ENCODE measurements around the gene DNMT3B.

Gene DNMT3B

GRCh38 chr20:32819992-32820697, 58.0 kb downstream of the DNMT3B start:
- peak; percentile 41 for DNase-seq (ENCODE audit: low read depth)
- H3K4me3 ChIP-seq (ENCODE audit: low read depth, low read length), result peak overlapping the region; percentile 75
- TF ChIP-seq, protein P1, sequence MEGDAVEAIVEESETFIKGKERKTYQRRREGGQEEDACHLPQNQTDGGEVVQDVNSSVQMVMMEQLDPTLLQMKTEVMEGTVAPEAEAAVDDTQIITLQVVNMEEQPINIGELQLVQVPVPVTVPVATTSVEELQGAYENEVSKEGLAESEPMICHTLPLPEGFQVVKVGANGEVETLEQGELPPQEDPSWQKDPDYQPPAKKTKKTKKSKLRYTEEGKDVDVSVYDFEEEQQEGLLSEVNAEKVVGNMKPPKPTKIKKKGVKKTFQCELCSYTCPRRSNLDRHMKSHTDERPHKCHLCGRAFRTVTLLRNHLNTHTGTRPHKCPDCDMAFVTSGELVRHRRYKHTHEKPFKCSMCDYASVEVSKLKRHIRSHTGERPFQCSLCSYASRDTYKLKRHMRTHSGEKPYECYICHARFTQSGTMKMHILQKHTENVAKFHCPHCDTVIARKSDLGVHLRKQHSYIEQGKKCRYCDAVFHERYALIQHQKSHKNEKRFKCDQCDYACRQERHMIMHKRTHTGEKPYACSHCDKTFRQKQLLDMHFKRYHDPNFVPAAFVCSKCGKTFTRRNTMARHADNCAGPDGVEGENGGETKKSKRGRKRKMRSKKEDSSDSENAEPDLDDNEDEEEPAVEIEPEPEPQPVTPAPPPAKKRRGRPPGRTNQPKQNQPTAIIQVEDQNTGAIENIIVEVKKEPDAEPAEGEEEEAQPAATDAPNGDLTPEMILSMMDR (IDR thresholded peaks at IDR 0.05; ENCODE audit: low read depth, low read length, missing control alignments), result peak; percentile 19

DNA sequence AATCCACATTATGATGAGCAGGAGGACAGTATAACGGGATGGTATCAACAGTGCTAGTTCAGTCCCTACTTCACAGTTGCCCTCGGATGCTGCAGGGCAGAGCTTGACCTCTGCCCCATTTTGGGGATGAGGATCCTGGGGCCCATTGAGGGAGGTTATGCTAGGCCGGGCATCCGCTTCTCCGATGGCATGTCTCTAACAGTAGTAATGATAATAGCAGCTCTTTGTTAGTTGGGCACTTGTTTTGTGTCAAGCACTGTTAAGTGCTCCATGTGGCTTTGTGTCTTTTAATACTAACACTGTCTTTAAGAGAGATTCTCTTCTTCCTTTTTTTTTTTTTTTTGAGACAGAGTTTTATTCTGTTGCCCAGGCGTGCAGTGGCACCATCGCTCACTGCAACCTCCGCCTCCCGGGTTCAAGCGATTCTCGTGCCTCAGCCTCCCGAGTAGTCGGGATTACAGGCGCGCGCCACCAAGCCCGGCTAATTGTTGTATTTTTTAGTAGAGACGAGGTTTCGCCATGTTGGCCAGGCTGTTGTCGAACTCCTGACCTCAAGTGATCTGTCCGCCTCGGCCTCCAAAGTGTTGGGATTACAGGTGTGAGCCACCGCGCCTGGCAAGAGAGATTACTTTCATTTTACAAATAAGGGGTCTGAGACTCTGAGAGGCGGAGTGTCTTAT, 58.7 kb downstream of the DNMT3B start:
- no peak for DNase-seq (ENCODE audit: low read depth)
- H3K4me3 ChIP-seq (ENCODE audit: low read depth, low read length), result peak overlapping the region; percentile 75
- TF ChIP-seq, protein P1 (IDR thresholded peaks at IDR 0.05; ENCODE audit: low read depth, low read length, missing control alignments), result no peak

GRCh38 chr20:32822225-32822624, 60.0 kb downstream of the DNMT3B start:
- H3K4me3 ChIP-seq (ENCODE audit: low read depth, low read length), result no peak overlapping the region
- no peak for DNase-seq (ENCODE audit: low read depth)
- TF ChIP-seq, protein P1 (IDR thresholded peaks at IDR 0.05; ENCODE audit: low read depth, low read length, missing control alignments), result no peak

DNA sequence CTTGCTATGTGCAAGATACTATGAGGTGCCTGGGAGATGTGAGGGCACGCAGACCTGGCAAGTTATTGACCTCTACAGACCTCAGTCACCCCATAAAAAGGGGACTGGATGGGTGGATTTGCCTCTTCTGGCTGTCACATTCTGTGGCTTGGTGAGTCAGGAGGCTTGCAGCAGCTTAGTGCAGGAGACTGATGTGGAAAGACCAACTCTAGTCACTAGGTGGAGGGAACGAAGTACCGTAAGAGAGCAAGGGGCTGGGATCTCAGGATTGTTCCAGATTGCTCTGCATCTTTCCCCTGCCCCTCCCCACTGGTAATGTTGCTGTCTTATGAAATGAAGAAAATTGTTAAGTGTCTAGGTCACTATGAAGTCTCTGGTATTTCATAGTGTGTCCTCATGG, 60.9 kb downstream of the DNMT3B start:
- no peak for DNase-seq (ENCODE audit: low read depth)
- no peak overlapping the region for H3K4me3 ChIP-seq (ENCODE audit: low read depth, low read length)
- TF ChIP-seq, protein P1 (IDR thresholded peaks at IDR 0.05; ENCODE audit: low read depth, low read length, missing control alignments), result no peak

- no peak for DNase-seq (ENCODE audit: low read depth)
- TF ChIP-seq, protein P1 (IDR thresholded peaks at IDR 0.05; ENCODE audit: low read depth, low read length, missing control alignments), result no peak
- no peak overlapping the region for H3K4me3 ChIP-seq (ENCODE audit: low read depth, low read length)
These were observed 61.8 kb downstream of the DNMT3B start for GRCh38 chr20:32823737-32824588.

DNA sequence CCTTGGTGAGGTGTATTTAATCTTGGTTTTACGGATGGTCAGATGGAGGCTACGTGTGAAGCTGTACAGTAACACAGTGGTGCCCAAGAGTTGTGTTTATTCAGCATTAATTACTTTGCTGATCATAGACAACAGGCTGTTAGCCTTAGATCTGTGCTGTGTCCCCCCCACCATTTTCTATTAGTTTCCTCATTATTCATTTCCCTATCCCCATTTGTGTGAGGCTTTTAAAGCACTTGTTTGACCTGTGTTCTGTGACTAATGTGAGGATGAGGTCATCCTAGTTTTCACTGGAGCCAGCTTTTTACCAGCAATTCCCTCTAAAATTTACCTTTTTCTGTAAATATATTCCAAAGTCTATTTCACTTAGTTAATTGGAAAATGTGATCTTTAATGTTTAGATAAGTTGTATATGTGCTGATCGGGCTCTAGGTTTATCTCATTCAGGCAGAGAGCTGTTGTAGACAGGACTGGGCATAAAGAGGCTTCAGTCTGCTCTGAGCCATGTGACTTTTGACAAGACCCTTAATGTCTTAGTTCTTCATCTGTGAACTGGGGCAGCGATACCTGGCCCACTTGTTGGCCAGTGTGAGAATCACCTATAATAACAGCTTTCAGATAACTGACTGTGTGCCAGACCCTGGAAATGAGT, 66.0 kb downstream of the DNMT3B start:
- H3K4me3 ChIP-seq (ENCODE audit: low read depth, low read length), result no peak overlapping the region
- TF ChIP-seq, protein P1 (IDR thresholded peaks at IDR 0.05; ENCODE audit: low read depth, low read length, missing control alignments), result no peak
- DNase-seq (ENCODE audit: low read depth), result no peak

Measured in GM12864 (cell line).